ENCODE measurements around the gene ICA1L.

ICA1L gene

DNA sequence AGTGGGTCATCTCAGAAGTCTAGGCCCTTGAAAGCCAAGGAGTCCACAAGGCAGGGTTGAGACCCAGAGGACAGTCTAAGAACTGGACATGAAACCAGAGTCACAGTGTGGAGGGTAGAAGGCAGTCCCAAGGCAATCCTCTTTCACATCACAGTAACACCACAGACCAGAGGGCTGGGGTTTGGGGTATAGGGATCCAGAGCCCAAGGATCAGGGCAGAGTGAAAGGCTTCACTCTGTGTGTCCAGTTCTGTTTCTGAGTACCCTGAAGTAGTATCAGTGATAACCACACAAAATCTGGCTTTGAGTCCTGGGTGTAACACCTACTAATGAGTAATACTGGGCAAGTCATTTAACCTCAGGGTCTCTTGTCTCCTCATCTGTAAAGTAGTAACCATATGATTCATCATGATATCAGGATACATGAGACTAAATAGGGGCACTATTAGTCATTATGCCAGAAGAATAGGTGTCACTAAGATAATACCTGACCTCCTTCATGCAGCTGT lies 91.0 kb downstream of the ICA1L start:
- no peak for DNase-seq

DNA sequence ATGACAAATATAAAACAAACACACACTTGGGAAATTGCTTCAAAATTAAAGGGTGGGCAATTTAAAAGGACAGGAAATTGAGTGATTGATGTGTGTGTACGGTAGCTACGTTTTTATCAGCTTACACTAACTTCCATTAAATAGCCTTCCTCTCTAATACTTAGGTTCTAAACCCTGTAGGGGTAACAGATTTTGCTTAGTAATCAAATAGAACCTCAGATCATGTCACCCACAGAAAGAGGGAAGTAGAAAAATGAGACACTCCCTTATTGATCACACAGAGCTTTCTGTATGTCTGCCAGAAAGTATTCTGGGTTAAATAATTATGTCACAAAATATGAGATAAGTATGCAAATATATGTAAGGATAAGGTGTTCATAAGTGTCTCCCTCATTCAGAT lies 93.3 kb downstream of the ICA1L start:
- no peak for DNase-seq

- no peak for DNase-seq
Observed at GRCh38 chr2:202774104-202774503, 97.5 kb downstream of the ICA1L start.

DNA sequence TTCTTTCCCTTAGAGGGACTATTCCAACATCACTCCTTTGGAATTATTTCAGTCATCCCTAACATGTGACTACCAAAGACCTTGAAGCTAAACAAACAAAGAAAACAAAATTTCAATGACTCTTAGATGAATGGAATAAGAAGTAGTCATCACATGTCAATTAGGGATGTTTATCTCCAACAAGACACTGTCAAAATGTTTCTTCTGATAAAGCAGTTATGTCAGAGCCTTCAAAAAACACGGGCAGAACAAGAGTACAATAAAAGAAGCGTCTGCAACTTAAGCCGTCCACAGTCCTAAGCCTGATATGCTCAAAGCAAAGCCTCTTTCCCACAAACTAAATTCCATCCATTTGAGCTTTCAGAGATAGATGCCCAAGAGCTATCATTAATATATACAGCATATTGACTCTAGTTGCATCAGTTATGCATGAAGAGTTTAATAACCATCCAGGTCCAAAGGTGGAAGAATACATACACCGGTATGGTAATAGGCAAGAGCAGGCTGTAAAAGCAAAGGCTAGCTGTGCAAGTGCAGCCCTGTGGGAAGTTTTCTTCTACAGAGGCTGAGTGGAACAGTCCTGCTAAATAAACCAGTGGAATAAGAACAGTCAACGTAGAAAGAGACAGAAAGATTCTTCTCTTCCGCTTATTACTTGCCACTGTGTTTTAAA lies 98.1 kb downstream of the ICA1L start:
- DNase-seq, result no peak

- no peak for DNase-seq
Observed at GRCh38 chr2:202771741-202772460, 99.7 kb downstream of the ICA1L start.

GRCh38 chr2:202771336-202771735 lies 100.2 kb downstream of the ICA1L start:
- DNase-seq, result no peak

- no peak for DNase-seq
Observed at GRCh38 chr2:202769201-202769600, 102.4 kb downstream of the ICA1L start.

DNA sequence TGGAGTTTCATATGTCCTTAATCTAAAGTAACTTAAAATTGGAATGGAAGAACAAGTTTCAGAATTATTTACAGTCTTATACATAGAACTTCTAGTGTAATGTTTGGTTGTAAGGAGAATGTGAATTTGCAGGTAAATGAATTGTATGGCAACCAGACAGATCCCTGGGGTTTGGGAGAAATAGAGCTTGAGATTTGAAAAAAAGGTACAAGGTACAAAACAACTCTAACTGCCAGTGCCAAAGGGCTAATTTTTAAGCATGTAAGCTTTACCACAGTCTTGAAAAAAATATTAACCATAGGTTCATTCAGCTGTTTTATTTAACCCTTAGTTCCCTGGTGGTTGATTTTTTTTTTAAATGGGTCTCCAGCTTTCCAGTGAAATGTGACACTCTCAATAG lies 103.3 kb downstream of the ICA1L start:
- no peak for DNase-seq

DNA sequence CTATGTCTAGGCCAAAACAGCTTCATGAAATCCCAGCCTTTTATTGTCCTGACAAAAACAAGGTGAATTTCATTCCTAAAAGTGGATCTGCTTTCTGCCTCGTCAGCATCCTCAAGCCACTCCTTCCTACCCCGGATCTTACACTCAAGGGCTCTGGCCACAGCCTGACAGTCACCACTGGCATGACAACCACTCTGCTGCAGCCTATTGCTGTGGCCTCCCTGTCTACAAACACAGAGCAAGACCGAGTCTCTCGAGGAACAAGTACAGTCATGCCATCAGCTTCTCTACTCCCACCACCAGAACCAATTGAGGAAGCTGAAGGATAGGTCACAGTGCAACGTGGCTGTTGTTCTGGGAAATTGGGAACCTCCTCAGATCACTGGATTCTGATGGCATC lies 106.1 kb downstream of the ICA1L start:
- DNase-seq, result no peak

DNA sequence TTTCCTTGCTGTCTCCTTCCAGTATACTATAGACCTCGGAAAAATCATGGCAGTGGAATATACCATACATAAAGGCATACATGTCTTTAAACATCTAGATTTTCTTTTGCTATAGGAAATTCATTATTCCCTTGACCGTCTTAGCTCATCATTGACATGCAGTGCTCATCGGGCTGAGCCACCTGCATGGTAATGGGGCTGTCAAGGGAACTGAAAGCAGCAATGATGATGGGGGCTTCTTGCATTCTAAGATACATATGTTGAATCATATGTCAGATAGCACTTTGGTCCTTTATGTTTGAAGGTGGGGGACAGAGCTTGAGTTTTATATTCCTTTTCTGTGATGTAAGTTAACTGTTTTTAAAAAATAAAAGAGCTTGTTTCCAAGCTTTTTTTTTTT lies 106.6 kb downstream of the ICA1L start:
- no peak for DNase-seq

DNA sequence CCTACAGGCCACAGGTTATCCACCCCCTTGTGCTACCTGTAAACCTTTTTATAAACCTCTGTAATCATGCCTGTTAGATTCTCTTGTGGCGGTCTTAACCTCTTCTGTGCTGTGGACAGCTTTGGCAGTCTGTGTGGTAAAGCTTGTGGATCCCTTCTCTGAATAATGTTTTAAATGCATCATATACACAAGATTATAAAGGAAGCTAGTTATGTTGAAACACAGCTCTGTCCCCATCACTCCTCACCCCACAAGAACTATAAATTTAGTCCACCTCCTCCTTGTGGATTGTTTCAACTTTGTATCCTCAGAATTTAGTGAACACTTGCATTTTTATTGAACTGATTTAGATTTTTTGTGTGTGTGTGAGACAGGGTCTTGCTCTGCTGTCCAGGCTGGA lies 107.7 kb downstream of the ICA1L start:
- DNase-seq, result no peak

DNA sequence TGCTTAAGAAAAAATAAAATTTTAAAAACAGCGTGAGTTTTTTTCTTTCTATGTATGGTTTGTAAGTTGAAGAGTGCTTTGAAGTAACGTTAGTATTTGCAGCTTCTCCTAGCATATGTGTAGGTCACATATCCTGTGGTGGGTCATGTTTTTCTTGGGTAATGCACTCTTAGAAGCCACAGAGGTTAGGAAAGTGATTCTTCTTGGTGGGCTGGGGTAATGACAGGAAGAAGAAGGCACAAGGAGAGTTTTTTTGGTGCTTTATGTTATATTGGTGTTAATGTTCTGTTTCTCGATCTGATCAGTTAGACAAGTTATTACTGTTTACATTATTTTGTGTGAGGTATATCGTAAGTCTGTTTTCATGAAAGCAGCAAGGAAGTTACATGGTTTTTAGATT lies 109.0 kb downstream of the ICA1L start:
- no peak for DNase-seq

GRCh38 chr2:202760848-202761247 lies 110.7 kb downstream of the ICA1L start:
- DNase-seq, result no peak

DNA sequence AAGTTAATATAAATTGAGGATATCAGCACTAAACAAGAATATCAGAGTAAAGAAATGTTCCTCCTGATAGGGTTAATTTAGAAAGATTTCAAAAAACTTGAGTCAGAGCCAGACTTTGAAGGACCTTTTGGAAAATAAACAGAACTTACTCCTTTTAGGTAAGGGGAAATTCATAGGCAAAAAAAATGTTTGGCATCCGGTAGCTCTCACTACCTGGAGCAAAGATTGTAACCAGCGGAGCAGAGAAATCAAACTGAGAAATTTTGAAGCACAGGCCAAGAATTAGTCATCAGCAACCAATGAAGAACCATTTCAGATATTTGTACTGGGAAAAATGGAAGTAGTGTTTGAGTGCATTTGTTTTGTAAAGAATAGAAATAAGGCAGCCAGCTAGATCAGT lies 113.0 kb downstream of the ICA1L start:
- DNase-seq, result no peak

DNA sequence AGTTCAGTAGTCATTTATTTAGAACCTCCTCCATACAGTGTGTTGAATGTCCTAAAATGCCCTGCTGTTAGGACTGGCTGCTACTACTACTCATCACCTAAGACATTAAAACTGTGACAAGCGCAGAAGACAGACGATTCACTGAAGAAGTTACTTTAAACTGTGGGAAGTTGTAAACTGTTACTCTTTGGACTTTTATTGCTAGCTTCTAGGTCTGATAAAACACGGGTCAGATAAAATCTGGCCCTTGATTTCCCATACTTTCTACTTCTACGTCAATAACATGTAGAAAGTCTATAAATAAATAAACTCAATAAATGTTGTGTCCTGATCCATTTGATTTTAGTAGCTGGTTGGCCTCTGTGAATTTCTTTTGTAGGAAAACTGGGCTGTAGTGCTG lies 113.4 kb downstream of the ICA1L start:
- DNase-seq, result no peak

GRCh38 chr2:202757339-202757738 lies 114.2 kb downstream of the ICA1L start:
- DNase-seq, result no peak

DNA sequence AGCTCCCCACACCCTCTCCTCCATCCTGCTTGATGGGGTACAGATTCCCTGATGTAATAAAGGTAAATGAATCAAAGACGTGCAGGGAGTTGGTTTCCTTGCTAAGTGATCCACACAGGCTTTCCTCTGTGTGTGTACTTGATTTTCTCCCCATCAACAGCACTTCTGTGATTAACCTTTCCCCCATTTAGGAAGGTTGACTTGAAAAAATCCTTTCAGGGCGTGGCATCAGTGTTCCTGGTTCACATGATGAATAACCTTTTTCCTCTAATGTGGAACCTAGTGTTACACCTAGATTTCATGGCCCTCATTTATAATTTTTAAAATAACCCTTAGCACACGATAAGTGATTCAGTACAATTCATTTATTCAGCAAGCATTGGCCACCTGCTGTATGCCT lies 115.0 kb downstream of the ICA1L start:
- DNase-seq, result no peak

GRCh38 chr2:202754936-202755335 lies 116.6 kb downstream of the ICA1L start:
- no peak for DNase-seq

- no peak for DNase-seq
Observed at GRCh38 chr2:202752071-202752470, 119.5 kb downstream of the ICA1L start.

DNA sequence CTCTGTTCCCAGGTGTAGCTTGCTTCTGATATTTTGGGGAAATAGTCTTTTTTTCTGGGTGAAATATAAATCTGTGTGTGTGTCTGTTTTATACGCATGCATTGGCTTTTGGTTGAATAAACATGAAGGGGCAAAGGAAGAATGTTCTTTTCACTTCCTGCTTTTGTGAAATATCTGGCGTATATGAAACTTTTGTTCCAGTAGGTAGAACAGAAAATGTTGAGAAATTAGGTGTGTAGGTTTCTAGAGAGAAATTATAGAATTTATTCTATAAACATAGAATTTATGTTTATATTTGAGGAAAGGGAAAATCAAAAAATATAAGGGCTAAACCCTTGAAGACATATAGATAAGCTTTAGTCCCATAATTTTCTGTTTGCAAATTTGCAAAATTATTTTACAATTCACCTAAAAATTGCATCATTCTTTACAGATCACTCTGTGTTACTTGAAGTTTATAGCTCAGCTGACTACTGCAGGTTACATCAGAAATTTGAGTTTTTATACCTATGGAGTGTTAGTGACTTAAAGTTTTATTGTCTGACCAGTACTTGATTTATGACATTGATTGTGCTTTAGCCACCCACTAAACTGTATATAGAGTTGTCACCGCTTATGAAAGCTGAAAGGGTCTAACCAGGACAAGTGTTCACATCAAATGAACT lies 120.7 kb downstream of the ICA1L start:
- DNase-seq, result no peak

GRCh38 chr2:202749477-202749876 lies 122.1 kb downstream of the ICA1L start:
- DNase-seq, result no peak

- DNase-seq, result no peak
Observed at GRCh38 chr2:202743613-202744012, 128.0 kb downstream of the ICA1L start.

- no peak for DNase-seq
Observed at GRCh38 chr2:202736826-202737225, 134.7 kb downstream of the ICA1L start.

DNA sequence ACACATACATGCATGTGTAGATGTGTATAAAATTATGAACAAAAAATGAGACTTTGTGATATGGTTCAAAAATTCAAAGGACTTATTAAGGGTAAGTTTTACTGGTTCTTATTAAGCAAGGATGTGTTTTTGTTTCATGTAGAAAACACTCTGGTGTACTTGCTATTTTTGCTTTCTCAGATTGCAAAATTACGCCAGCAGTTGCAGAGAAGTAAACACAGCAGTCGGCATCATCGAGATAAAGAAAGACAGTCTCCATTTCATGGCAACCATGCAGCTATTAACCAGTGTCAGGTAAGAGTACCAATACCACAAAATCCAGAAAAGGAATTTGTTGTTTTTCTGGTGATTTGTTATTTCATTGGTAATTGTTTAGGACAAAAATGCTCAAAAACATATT lies 145.5 kb downstream of the ICA1L start:
- DNase-seq, result no peak
